ENCODE measurements around the gene GPX3.

The GPX3 gene

DNA sequence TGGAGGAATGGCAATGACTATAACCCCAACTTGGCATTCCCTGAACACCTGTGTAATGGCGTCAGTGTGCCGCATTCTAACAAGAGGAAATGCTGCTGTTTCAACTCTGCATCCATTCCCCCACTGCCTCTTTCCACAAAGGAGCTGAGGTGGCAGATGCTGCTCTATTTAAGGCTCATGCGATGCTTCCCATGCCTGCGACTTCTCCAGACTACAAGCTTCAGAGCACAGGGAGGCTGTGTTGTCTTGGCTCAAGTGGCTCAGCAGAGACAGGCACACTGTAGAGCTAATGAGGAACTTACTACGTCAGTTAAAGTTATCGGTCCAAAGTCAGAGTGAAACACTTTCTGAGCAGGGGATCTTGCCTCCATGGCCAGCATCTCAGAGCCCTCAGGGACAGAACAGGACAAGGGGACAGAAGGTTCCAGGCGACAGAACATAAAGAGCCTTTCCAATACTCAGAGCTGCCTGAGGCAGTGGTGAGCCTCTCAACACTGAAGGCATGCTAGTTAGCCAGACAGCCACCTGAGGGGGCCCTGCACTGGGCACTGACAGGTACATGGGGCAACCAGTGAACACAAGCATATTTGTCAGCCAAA, 38.6 kb downstream of the GPX3 start:
- no peak for DNase-seq

DNA sequence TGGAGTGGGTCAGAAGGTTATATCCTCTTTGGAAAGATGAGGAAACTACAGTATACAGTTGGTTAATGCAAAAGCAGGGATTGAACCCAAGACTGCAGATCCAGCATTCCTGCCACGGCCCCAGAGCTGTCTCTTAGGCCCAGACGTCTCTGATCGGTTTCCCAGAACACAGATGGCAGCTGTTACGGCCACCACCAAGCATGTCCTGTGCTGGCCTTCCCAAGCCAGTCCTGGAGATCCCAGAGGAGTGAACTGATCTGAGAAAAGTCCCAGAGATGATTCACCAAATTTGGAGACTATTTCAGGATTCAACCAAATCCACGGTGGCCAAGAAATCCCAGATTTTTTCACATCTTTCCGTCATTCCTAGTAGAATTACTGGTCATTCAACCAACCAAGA, 40.4 kb downstream of the GPX3 start:
- no peak for DNase-seq

DNA sequence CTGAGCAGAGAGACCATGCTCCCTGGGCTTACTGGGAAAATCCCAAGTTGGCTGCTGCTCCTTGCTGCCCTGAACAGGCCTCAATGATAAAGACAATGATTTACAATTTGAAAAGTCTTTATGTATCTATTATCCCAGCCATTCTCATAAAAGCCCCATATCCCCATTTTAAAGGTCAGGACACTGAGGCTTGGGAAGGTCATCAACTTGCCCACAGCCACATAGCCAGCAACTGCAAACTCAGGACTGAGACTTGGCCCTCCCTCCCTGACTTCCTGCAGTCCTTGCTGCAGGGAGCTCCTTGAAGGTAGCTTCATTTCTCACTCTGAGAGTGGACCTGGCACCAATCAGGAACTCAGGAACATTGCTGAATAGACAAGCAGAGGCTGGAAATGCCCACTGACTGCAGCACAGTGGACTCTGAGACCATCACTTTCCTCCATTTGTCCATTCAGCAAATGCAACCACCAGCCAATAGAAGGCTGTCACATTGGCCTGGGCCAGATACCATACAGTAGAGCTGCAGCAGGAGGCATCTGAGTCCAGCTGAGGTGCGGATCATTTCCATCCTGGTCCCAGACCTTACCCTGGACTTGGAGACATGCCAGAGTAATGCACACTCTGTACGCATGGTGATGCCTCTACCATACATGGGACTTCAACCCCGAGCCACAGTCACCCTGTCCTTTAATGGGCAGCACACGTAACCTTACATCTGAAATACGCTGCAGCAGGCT, 42.2 kb downstream of the GPX3 start:
- no peak for DNase-seq

GRCh38 chr5:151063142-151063989, 43.0 kb downstream of the GPX3 start:
- no peak for DNase-seq

GRCh38 chr5:151064916-151065499, 44.6 kb downstream of the GPX3 start:
- no peak for DNase-seq

- DNase-seq: no peak
These were observed 45.2 kb downstream of the GPX3 start for GRCh38 chr5:151065609-151066008.

GRCh38 chr5:151066920-151067319, 46.5 kb downstream of the GPX3 start:
- no peak for DNase-seq

DNA sequence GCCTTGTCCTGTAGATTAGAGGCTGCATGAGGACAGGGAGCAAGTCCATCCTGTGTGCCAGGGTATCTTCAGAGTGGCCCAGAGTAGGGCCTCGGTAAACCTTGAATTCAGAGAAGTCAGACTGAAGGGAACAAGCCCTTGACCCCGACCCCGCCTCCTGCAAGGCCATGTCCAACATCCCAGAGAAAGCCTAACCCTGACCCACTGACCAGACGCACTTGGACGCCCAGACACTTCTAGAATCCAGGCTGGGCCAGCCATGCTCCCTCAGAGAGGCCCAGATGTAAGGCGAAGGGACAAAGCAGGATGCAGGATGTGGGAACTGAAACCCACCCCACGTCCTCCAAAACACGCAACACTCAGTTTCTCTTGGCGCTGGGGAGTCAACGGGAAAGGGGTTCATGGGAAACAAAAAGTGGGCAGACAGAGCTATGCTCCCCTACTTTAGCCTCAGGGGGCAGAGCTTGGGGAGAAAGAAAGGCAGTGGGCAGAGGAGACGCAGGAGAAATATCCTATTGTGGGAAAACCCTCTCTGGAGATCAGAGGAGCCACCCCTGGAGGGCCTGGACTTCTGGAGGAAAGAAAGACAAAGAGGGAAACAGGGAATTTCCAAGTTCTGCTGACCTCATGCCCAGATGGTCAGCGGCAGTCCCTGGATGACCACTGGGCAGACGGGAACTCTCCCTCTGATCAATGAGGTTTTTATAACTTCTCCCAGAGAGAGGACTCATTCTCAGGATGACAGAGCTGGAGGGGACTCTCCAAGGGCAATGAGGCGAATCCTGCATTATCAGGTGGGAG, 47.4 kb downstream of the GPX3 start:
- DNase-seq: no peak

DNA sequence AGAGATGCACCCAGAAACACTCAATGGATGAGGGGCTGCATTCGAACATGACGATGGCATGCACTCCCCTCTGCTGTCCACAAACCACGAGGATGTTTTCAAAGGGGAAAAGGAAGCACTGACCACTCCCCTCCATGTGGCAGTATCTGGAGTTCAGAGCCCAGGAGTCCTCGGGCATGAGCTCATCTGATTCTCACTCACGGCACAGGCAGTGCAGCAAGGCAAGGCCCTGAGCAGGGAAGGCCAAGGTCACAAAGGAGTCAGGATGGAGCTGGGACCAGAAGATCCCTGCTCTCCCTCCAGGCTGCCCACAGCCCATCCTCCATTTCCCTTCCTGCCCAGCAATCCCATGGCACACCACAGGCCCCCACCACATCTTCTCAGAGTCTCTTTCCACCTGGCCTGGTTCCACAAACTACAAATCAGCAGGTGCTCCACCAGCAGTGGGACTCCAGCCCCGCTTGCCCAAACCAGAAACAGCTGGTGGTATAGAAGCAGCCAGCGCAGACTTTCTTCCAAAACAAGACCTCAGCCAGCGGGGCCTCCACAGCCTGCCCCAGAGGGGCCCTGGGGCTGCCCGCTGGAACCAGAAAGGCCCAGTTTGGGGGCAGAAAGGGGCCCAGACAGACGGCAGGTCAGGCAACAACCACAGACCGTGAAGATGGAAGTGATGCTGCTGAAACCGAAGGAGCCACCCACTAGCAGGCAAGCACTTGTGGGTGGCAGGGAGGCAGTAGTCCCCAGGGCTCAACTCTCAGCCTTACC, 48.2 kb downstream of the GPX3 start:
- DNase-seq: no peak

GRCh38 chr5:151070449-151070848, 50.1 kb downstream of the GPX3 start:
- DNase-seq: no peak

DNA sequence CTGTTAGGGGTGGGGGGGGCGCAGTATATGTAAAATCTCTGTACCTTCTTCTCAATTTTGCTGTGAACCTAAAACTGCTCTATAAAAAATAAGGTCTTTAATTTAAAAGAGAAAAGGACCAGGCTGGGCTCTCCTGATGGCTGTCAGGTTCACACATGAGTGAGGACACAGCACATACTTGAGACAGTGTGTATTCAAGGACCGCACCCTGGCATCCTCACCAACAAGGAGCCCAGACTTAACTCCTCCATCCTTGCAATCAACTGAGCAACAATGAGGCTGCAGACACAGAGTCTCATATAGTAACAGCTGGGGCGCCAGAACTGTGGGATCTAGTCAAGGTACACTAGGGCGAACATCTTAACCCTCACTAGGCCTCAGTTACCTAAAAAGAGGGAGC, 50.6 kb downstream of the GPX3 start:
- no peak for DNase-seq

DNA sequence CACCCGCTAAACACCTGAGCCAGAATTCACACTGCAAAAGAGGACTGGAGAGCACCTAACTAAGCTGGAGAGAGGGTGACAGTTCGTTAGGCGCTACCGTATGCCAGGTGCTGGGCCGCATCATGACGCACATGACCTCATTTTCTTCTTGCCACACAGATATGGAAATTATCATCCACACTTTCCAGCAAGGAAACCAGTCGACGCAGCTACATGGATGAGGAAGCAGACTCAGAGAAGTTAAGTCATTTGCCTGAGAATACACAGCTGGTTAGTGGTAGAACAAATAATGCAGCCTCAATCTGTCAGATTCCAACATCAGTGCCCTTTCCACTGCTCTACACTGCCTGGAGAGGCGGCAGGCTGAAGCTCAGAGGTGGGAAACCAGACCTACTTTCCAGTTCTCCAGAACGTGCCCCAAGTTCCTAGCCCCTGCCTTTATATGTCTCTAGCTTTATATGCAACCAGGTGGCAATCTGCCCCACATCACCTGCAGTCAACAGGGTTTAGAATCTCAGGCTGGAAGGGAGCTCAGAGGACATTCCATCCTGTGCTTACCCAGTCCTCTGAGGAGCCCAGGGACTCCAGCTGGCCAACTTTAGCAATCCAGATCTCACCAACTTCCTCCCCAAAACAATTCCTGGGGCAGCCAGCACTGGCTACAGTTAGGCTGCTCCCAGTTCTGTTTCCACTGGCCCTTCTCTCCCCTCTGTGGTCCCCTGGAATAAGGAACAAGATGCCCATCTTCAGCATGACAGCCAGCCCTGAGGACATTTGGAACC, 51.6 kb downstream of the GPX3 start:
- DNase-seq: no peak

- DNase-seq: no peak
These were observed 52.2 kb downstream of the GPX3 start for GRCh38 chr5:151072630-151073025.

GRCh38 chr5:151073280-151073679, 52.9 kb downstream of the GPX3 start:
- DNase-seq: no peak

DNA sequence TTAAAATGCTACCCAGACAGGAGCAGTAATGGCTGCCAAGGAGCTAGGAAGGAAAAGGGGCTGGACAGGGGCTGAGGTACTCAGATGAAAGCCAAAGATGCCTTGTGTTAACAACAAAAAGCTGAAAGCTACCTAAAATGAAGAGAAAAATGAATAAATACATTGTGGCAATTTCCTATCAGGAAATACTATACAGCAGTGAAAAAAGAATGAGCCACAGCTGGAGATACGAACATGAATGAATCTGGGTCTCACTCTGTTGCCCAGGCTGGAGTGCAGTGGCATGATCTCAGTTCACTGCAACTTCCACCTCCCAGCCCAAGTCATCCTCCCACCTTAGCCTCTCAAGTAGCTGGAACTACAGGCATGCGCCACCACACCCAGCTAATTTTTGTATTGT, 54.2 kb downstream of the GPX3 start:
- DNase-seq: no peak

DNA sequence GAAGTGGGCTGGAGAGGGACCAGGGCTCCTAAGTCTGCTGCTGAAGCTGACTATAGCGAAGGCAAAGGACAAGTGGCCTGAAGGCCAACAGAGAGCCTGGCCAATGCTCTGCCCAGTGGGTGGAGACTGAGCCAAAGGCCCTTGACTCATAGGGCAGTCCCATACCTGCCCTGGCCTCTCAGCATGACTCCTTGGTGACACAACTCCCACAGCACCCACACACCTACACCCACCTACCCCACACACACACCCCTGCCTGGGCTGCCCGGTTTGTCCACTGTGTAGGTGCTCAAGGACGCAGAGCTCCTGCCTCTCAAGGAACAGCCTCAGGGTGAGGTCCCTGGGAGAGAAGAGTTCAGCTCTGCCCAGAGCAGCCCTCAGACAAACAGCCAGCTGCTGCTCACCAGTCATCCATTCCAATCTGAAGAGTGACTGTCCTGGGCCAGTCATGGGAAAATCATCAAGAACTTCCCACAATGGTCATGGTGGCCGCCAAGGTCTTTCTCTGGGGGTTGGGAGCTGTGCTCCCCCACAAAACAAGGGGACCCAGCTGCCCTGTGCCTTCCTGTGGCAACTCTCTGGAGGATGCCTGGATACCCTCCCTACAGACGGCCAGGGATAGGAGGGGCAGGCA, 55.4 kb downstream of the GPX3 start:
- DNase-seq: no peak

- DNase-seq: no peak
These were observed 56.2 kb downstream of the GPX3 start for GRCh38 chr5:151076616-151077015.

DNA sequence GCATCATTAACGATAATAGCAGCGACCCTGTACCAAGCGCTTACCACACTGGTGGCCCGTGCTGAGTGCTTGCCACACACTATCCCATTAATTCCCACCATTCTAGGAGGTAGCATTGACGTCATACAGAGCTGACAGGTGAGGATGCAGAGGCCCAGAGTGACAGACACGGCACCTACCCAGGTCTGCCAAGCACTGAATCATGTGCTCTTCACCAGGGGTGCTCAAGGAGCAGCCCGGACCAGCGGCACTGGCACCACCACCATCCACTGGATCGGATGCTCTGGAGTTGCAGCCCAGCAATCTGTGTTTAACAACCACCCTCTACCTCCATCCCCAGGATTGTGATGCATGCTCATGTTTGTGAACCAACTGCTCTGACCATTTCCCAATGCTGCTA, 57.0 kb downstream of the GPX3 start:
- DNase-seq: no peak

- DNase-seq: no peak
These were observed 57.6 kb downstream of the GPX3 start for GRCh38 chr5:151077967-151078366.

Measured in activated naive CD4-positive, alpha-beta T cell treated with anti-CD3 and anti-CD28 coated beads, Interleukin-2, amount 50 U/mL, for 16 hours (primary cell).